ENCODE data around the gene IGFALS.

IGFALS gene

GRCh38 chr16:1794908-1795666 is 1.6 kb upstream of the IGFALS start:
- Histone ChIP-seq H3K27me3 (ENCODE audit: insufficient read depth, low read length, poor library complexity) (no peaks in the 10 kb centered on the region), H3K9ac (ENCODE audit: low read depth, low read length) (no peak overlapping the region), H4K20me1 (ENCODE audit: insufficient read depth, low read length) (peaks cover 15% of the 10 kb centered on the region; the same call in 1 of the 2 replicates), H3K36me3 (ENCODE audit: insufficient read depth, low read length) (peaks cover 13% of the 10 kb centered on the region; the same call in 1 of the 2 replicates), H3K27ac (ENCODE audit: low read length) (no peak overlapping the region), H3K4me2 (ENCODE audit: insufficient read depth, low read length) (no peak overlapping the region), H3K9me3 (ENCODE audit: insufficient read depth, low read length, severe bottlenecking) (peaks cover 7% of the 10 kb centered on the region), H2AFZ (ENCODE audit: low read depth, low read length) (no peak overlapping the region), H3K79me2 (ENCODE audit: insufficient read depth, low read length) (no peaks in the 10 kb centered on the region), H3K4me1 (ENCODE audit: insufficient read depth, low read length) (no peaks in the 10 kb centered on the region), H3K4me3 (ENCODE audit: low read depth in 1 of 2, low read length in 2 of 2) (no peak overlapping the region)
- ATAC-seq (ENCODE audit: insufficient read depth, low read depth) (no peak), DNase-seq (no peak)
- TF ChIP-seq EZH2 (IDR thresholded peaks at IDR 0.05; ENCODE audit: borderline replicate concordance, low read depth, low read length, severe bottlenecking) (no peak), CTCF (IDR thresholded peaks at IDR 0.05; ENCODE audit: borderline replicate concordance, extremely low read depth, low read length, poor library complexity, severe bottlenecking) (no peak)

- H3K79me2 ChIP-seq (ENCODE audit: insufficient read depth, low read length), result no peaks in the 10 kb centered on the region
- peaks cover 7% of the 10 kb centered on the region for H3K9me3 ChIP-seq (ENCODE audit: insufficient read depth, low read length, severe bottlenecking)
- H2AFZ ChIP-seq (ENCODE audit: low read depth, low read length), result no peak overlapping the region
- H3K27me3 ChIP-seq (ENCODE audit: insufficient read depth, low read length, poor library complexity), result no peaks in the 10 kb centered on the region
- no peaks in the 10 kb centered on the region for H3K4me1 ChIP-seq (ENCODE audit: insufficient read depth, low read length)
- no peak overlapping the region for H3K4me2 ChIP-seq (ENCODE audit: insufficient read depth, low read length)
- peaks cover 22% of the 10 kb centered on the region; the same call in 1 of the 2 replicates for H4K20me1 ChIP-seq (ENCODE audit: insufficient read depth, low read length)
- no peak overlapping the region for H3K27ac ChIP-seq (ENCODE audit: low read length)
- DNase-seq (no peak), ATAC-seq (ENCODE audit: insufficient read depth, low read depth) (0 out of 3 replicates have a peak, but pooled peaks have one; percentile 18)
- TF ChIP-seq CTCF (IDR thresholded peaks at IDR 0.05; ENCODE audit: borderline replicate concordance, extremely low read depth, low read length, poor library complexity, severe bottlenecking) (no peak), EZH2 (IDR thresholded peaks at IDR 0.05; ENCODE audit: borderline replicate concordance, low read depth, low read length, severe bottlenecking) (no peak)
- no peak overlapping the region for H3K9ac ChIP-seq (ENCODE audit: low read depth, low read length)
- no peak overlapping the region for H3K4me3 ChIP-seq (ENCODE audit: low read depth in 1 of 2, low read length in 2 of 2)
- H3K36me3 ChIP-seq (ENCODE audit: insufficient read depth, low read length), result peaks cover 20% of the 10 kb centered on the region
Observed at GRCh38 chr16:1794221-1794871, 841 bp upstream of the IGFALS start.

- no peak for TF ChIP-seq CTCF (IDR thresholded peaks at IDR 0.05; ENCODE audit: borderline replicate concordance, extremely low read depth, low read length, poor library complexity, severe bottlenecking)
- TF ChIP-seq EZH2 (IDR thresholded peaks at IDR 0.05; ENCODE audit: borderline replicate concordance, low read depth, low read length, severe bottlenecking), result no peak
- H4K20me1 ChIP-seq (ENCODE audit: insufficient read depth, low read length), result peaks cover 35% of the 10 kb centered on the region
- peaks cover 33% of the 10 kb centered on the region for H3K36me3 ChIP-seq (ENCODE audit: insufficient read depth, low read length)
- H3K4me2 ChIP-seq (ENCODE audit: insufficient read depth, low read length), result no peak overlapping the region
- no peak overlapping the region for H3K4me3 ChIP-seq (ENCODE audit: low read depth in 1 of 2, low read length in 2 of 2)
- no peak overlapping the region for H3K9ac ChIP-seq (ENCODE audit: low read depth, low read length)
- no peak overlapping the region for H2AFZ ChIP-seq (ENCODE audit: low read depth, low read length)
- H3K27me3 ChIP-seq (ENCODE audit: insufficient read depth, low read length, poor library complexity), result no peaks in the 10 kb centered on the region
- DNase-seq, result no peak
- H3K4me1 ChIP-seq (ENCODE audit: insufficient read depth, low read length), result no peaks in the 10 kb centered on the region
- H3K79me2 ChIP-seq (ENCODE audit: insufficient read depth, low read length), result 0 out of 2 replicates have a peak, but pooled peaks cover 3% of the 10 kb centered on the region
- no peak overlapping the region for H3K27ac ChIP-seq (ENCODE audit: low read length)
- peaks cover 2% of the 10 kb centered on the region for H3K9me3 ChIP-seq (ENCODE audit: insufficient read depth, low read length, severe bottlenecking)
- no peak for ATAC-seq (ENCODE audit: insufficient read depth, low read depth)
Observed at GRCh38 chr16:1792836-1793577, 498 bp downstream of the IGFALS start.
